H9 (cell line): Measurements from ENCODE around the gene HYI. TPM values are rescaled to one million over a fixed set of nuclear protein-coding genes. Genes with fewer than 3 reads are reported as not detected.

ENCODE experiments used
- DNase-seq: peaks from one replicate; pipeline ENCODE4 v3.0.0-alpha.2; 2017
- H2AFZ ChIP-seq: one replicate; pipeline ENCODE4 v1.6.1; 2013; ENCODE audit warnings: mild to moderate bottlenecking, low read length, control low read depth, moderate library complexity
- H2AK5ac ChIP-seq: 2 replicates; pipeline ENCODE4 v1.6.1; 2013; ENCODE audit warnings: low read length, control low read depth, mixed read lengths; ENCODE audit not compliant: insufficient read length
- H2BK120ac ChIP-seq: one replicate; pipeline ENCODE4 v1.6.1; 2013; ENCODE audit warnings: low read depth, mild to moderate bottlenecking, low read length, control low read depth, inconsistent platforms; ENCODE audit not compliant: poor library complexity, severe bottlenecking
- H2BK12ac ChIP-seq: 2 replicates; pipeline ENCODE4 v1.6.1; 2013; ENCODE audit warnings: low read length, control low read depth, mixed read lengths, low read depth; ENCODE audit not compliant: insufficient read length
- H2BK15ac ChIP-seq: 2 replicates; pipeline ENCODE4 v1.6.1; 2013; ENCODE audit warnings: low read depth, low read length, control low read depth
- H2BK20ac ChIP-seq: one replicate; pipeline ENCODE4 v1.6.1; 2013; ENCODE audit warnings: low read depth, mild to moderate bottlenecking, low read length, control low read depth, inconsistent platforms; ENCODE audit not compliant: poor library complexity, severe bottlenecking
- H2BK5ac ChIP-seq: 2 replicates; pipeline ENCODE4 v1.6.1; 2013; ENCODE audit warnings: low read length, control low read depth, mixed read lengths; ENCODE audit not compliant: insufficient read length
- H3K14ac ChIP-seq: 2 replicates; pipeline ENCODE4 v1.6.1; 2013; ENCODE audit warnings: low read length, control low read depth; ENCODE audit not compliant: insufficient read depth
- H3K18ac ChIP-seq: 2 replicates; pipeline ENCODE4 v1.6.1; 2013; ENCODE audit warnings: low read depth, mild to moderate bottlenecking, mixed read lengths, low read length, control low read depth; ENCODE audit not compliant: insufficient read length
- H3K23ac ChIP-seq: 2 replicates; pipeline ENCODE4 v1.6.1; 2013; ENCODE audit warnings: low read length, control low read depth, mixed read lengths, low read depth; ENCODE audit not compliant: insufficient read length
- H3K23me2 ChIP-seq: 2 replicates; pipeline ENCODE4 v1.6.1; 2013; ENCODE audit warnings: low read depth, mild to moderate bottlenecking, mixed read lengths, low read length, control low read depth; ENCODE audit not compliant: insufficient read length, poor library complexity, severe bottlenecking
- H3K27ac ChIP-seq: 2 replicates; pipeline ENCODE4 v1.5.1; 2013; ENCODE audit warnings: low read length, control low read depth, mixed read lengths, low read depth; ENCODE audit not compliant: insufficient read length
- H3K27me3 ChIP-seq: 2 replicates; pipeline ENCODE4 v1.6.1; 2013; ENCODE audit warnings: low read length, control low read depth, inconsistent platforms; ENCODE audit not compliant: insufficient read depth
- H3K4ac ChIP-seq: 2 replicates; pipeline ENCODE4 v1.6.1; 2013; ENCODE audit warnings: low read depth, mild to moderate bottlenecking, control low read depth, inconsistent platforms, low read length, moderate library complexity
- H3K4me1 ChIP-seq: 2 replicates; pipeline ENCODE4 v1.6.1; 2013; ENCODE audit warnings: low read length, control low read depth, inconsistent platforms; ENCODE audit not compliant: insufficient read depth
- H3K4me2 ChIP-seq: 2 replicates; pipeline ENCODE4 v1.6.1; 2013; ENCODE audit warnings: low read length, control low read depth, mixed read lengths; ENCODE audit not compliant: insufficient read length, insufficient read depth
- H3K56ac ChIP-seq: 2 replicates; pipeline ENCODE4 v1.6.1; 2013; ENCODE audit warnings: low read depth, mild to moderate bottlenecking, mixed read lengths, low read length, control low read depth; ENCODE audit not compliant: insufficient read length
- H3K79me1 ChIP-seq: 2 replicates; pipeline ENCODE4 v1.6.1; 2013; ENCODE audit warnings: low read depth, mild to moderate bottlenecking, moderate library complexity, low read length, control low read depth, inconsistent platforms; ENCODE audit not compliant: insufficient read depth, poor library complexity, severe bottlenecking
- H3K79me2 ChIP-seq: 2 replicates; pipeline ENCODE4 v1.6.1; 2013; ENCODE audit warnings: low read length, control low read depth, inconsistent platforms; ENCODE audit not compliant: insufficient read depth
- H3K9ac ChIP-seq: 2 replicates; pipeline ENCODE4 v1.6.1; 2013; ENCODE audit warnings: low read length, control low read depth, mixed read lengths; ENCODE audit not compliant: insufficient read length; ENCODE audit errors: extremely low read depth
- H3K9me3 ChIP-seq: one replicate; pipeline ENCODE4 v1.6.1; 2013; ENCODE audit warnings: low read depth, low read length, inconsistent platforms; ENCODE audit not compliant: control insufficient read depth
- H3T11ph ChIP-seq: one replicate; pipeline ENCODE4 v1.6.1; 2013; ENCODE audit warnings: mild to moderate bottlenecking, low read length, control low read depth, inconsistent platforms
- H4K20me1 ChIP-seq: one replicate; pipeline ENCODE4 v1.6.1; 2013; ENCODE audit not compliant: control insufficient read depth, insufficient read length, insufficient read depth
- H4K5ac ChIP-seq: 2 replicates; pipeline ENCODE4 v1.6.1; 2013; ENCODE audit warnings: low read depth, mild to moderate bottlenecking, mixed read lengths, low read length, control low read depth; ENCODE audit not compliant: insufficient read length
- H4K8ac ChIP-seq: replicated peaks from 2 replicates; pipeline ENCODE4 v1.6.1; 2013; ENCODE audit warnings: low read length, control low read depth, mixed read lengths, low read depth; ENCODE audit not compliant: insufficient read length
- H4K91ac ChIP-seq: 2 replicates; pipeline ENCODE4 v1.6.1; 2013; ENCODE audit warnings: low read depth, mild to moderate bottlenecking, moderate library complexity, mixed read lengths, low read length, control low read depth; ENCODE audit not compliant: insufficient read length
- H3K27ac Mint-ChIP-seq, 3 experiments: 2 replicates in 2 of 3; 3 replicates in 1 of 3; pipeline ENCODE4 v1.8.0; 2020 to 2021; ENCODE audit warnings: mixed read lengths in 3 of 3, mild to moderate bottlenecking in 1 of 3, moderate library complexity in 1 of 3
- H3K27me3 Mint-ChIP-seq: 2 replicates; pipeline ENCODE4 v1.8.0; 2021; ENCODE audit warnings: low read depth, mild to moderate bottlenecking, moderate library complexity, mixed read lengths
- H3K36me3 Mint-ChIP-seq, 3 experiments: 2 replicates in 2 of 3; 3 replicates in 1 of 3; pipeline ENCODE4 v1.8.0; 2020 to 2021; ENCODE audit warnings: low read depth in 3 of 3, mixed read lengths in 3 of 3; ENCODE audit not compliant: insufficient read depth in 1 of 3
- H3K4me1 Mint-ChIP-seq, 2 experiments: 2 replicates each; pipeline ENCODE4 v1.8.0; 2020; ENCODE audit warnings: mixed read lengths in 2 of 2
- H3K4me3 Mint-ChIP-seq, 2 experiments: 2 replicates in 1 of 2; 3 replicates in 1 of 2; pipeline ENCODE4 v1.8.0; 2020 to 2021; ENCODE audit warnings: mild to moderate bottlenecking in 2 of 2, mixed read lengths in 2 of 2, moderate library complexity in 1 of 2
- H3K9me3 Mint-ChIP-seq, 2 experiments: 2 replicates in 1 of 2; 3 replicates in 1 of 2; pipeline ENCODE4 v1.8.0; 2020; ENCODE audit warnings: mild to moderate bottlenecking in 2 of 2, mixed read lengths in 2 of 2, moderate library complexity in 1 of 2
- WGBS: extraction: QIAGEN DNeasy Blood & Tissue Kit; methylation state at CpG from one replicate; pipeline ENCODE4 v1.1.7; 2013; ENCODE audit warnings: missing lambda C conversion rate, low lambda C conversion rate, mixed read lengths; ENCODE audit not compliant: insufficient read length; ENCODE audit errors: extremely low coverage; 5-methylcytosine and 5-hydroxymethylcytosine counted together
- total RNA-seq: library from RNA; stranded (reverse); gene quantifications from 2 replicates; pipeline ENCODE4 v1.2.1, GENCODE V29; 2021
- TF ChIP-seq, protein P1 (sequence below): fragments of 200-600 bp; sonication (generic); conservative IDR thresholded peaks from 3 replicates; pipeline ENCODE4 v1.8.0; 2021; ENCODE audit warnings: antibody characterized with exemption, mild to moderate bottlenecking

HYI gene
- total RNA-seq, 1 experiment from 2014 or later = 16.1 TPM

DNA sequence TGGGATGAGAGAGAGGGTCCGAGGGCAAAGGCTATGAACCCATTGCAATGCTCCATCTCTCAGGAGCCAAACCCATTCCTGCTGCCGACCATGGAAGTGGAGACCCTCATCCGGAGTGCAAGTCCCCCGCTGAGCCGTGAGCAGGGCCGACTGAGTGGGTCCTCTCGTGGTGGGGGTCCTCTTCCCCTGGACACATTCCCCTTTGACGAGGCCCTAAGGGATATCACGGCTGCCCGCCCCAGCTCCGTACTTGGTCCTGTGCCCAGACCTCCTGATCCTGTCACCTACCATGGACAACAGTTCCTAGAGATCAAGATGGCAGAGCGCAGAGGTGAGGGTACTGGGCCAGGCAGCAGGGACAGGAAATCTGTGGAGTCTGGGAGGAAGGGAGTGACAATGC is 11.0 kb downstream of the HYI start:
- Histone ChIP-seq H3T11ph (no peak overlapping the region), H2AFZ (no peak overlapping the region), H3K56ac (no peak overlapping the region), H3K4ac (no peak overlapping the region), H3K79me1 (no peaks in the 10 kb centered on the region), H3K4me1 (no peaks in the 10 kb centered on the region), H3K79me2 (no peaks in the 10 kb centered on the region), H4K8ac (no peak overlapping the region), H3K27ac (no peak overlapping the region), H4K91ac (no peak overlapping the region), H2BK20ac (no peak overlapping the region), H3K14ac (no peak overlapping the region), H2BK15ac (no peak overlapping the region), H4K5ac (no peak overlapping the region), H2BK12ac (no peak overlapping the region), H3K9ac (no peak overlapping the region), H3K27me3 (no peaks in the 10 kb centered on the region), H2BK5ac (no peak overlapping the region), H4K20me1 (no peaks in the 10 kb centered on the region), H2AK5ac (no peak overlapping the region), H3K18ac (no peak overlapping the region), H3K23ac (no peak overlapping the region), H3K23me2 (no peaks in the 10 kb centered on the region), H3K9me3 (no peaks in the 10 kb centered on the region), H3K4me2 (no peak overlapping the region), H2BK120ac (no peak overlapping the region)
- Mint-ChIP-seq H3K36me3 (peaks cover 14 to 62% (median 44%) of the 10 kb centered on the region in 3 experiments; a peak in 6 of 7 replicates), H3K4me1 (peaks cover 0 to 4% of the 10 kb centered on the region in 2 experiments; a peak in 2 of 4 replicates), H3K27me3 (no peaks in the 10 kb centered on the region), H3K27ac (no peak overlapping the region), H3K9me3 (no peaks in the 10 kb centered on the region), H3K4me3 (no peak overlapping the region)
- no CpG with 5 or more reads among the region's 12 CpGs for WGBS
- peak; percentile 17 for DNase-seq
- TF ChIP-seq, protein P1, sequence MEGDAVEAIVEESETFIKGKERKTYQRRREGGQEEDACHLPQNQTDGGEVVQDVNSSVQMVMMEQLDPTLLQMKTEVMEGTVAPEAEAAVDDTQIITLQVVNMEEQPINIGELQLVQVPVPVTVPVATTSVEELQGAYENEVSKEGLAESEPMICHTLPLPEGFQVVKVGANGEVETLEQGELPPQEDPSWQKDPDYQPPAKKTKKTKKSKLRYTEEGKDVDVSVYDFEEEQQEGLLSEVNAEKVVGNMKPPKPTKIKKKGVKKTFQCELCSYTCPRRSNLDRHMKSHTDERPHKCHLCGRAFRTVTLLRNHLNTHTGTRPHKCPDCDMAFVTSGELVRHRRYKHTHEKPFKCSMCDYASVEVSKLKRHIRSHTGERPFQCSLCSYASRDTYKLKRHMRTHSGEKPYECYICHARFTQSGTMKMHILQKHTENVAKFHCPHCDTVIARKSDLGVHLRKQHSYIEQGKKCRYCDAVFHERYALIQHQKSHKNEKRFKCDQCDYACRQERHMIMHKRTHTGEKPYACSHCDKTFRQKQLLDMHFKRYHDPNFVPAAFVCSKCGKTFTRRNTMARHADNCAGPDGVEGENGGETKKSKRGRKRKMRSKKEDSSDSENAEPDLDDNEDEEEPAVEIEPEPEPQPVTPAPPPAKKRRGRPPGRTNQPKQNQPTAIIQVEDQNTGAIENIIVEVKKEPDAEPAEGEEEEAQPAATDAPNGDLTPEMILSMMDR = no peak
